ENCODE data around the gene GCNA. TPM values are rescaled to one million over a fixed set of nuclear protein-coding genes. Genes with fewer than 3 reads are reported as not detected.
"Not testable (repeated sequence)": the region's sequence is repeated elsewhere in the genome, so short reads cannot be mapped to it uniquely, and the experiment has no call there.

Gene GCNA
- polyA plus RNA-seq, 4 donors: 1.3 to 3.7 (median 2.6) TPM

GRCh38 chrX:71556036-71556435, 22.2 kb upstream of the GCNA start:
- DNase-seq (ENCODE audit: low read depth in 4 of 4, low spot score in 2 of 4): no peak

GRCh38 chrX:71558920-71559319, 19.3 kb upstream of the GCNA start:
- no peak for DNase-seq (ENCODE audit: low read depth in 4 of 4, low spot score in 2 of 4)

DNA sequence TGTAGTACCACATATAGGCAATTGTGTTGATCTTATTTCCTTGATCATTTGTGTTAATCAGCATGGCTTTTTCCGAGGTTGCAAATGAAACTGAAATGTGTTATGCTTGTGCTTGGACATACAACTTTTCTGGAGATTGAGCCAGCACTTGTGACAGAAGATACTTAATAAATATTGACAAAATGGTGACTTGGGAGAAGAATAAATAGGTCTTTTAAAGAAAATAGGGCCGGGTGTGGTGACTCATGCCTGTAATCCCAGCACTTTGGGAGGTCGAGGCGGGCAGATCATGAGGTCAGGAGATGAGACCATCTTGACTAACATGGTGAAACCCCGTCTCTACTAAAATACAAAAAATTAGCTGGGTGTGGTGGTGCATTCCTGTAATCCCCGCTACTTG, 18.5 kb upstream of the GCNA start:
- DNase-seq (ENCODE audit: low read depth in 4 of 4, low spot score in 2 of 4): not testable (repeated sequence)

DNA sequence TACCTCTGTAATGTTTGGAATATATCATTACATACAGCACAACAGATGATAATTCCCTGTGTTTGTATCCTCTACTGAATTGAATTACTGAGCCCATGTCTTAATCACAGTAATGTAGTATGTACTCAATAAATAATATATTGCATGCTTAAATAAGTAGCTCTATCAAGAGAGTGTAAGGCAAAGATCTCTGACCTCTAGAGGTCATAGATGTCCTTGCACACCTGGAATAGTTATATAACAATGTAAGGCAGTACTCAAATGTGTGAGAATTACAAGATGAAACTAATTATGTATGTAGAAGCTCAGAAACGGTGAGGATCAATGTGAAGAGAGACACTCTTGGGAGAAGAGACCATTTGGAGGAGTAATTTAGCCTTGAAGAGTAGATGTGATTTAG, 14.3 kb upstream of the GCNA start:
- no peak for DNase-seq (ENCODE audit: low read depth in 4 of 4, low spot score in 2 of 4)

GRCh38 chrX:71565474-71566041, 12.7 kb upstream of the GCNA start:
- DNase-seq (ENCODE audit: low read depth in 4 of 4, low spot score in 2 of 4): no peak

GRCh38 chrX:71571390-71571789, 6.8 kb upstream of the GCNA start:
- DNase-seq (ENCODE audit: low read depth in 4 of 4, low spot score in 2 of 4): not testable (repeated sequence)

GRCh38 chrX:71573590-71573989, 4.6 kb upstream of the GCNA start:
- no peak for DNase-seq (ENCODE audit: low read depth in 4 of 4, low spot score in 2 of 4)

GRCh38 chrX:71577682-71578081, 555 bp upstream of the GCNA start:
- DNase-seq (ENCODE audit: low read depth in 4 of 4, low spot score in 2 of 4): no peak

DNA sequence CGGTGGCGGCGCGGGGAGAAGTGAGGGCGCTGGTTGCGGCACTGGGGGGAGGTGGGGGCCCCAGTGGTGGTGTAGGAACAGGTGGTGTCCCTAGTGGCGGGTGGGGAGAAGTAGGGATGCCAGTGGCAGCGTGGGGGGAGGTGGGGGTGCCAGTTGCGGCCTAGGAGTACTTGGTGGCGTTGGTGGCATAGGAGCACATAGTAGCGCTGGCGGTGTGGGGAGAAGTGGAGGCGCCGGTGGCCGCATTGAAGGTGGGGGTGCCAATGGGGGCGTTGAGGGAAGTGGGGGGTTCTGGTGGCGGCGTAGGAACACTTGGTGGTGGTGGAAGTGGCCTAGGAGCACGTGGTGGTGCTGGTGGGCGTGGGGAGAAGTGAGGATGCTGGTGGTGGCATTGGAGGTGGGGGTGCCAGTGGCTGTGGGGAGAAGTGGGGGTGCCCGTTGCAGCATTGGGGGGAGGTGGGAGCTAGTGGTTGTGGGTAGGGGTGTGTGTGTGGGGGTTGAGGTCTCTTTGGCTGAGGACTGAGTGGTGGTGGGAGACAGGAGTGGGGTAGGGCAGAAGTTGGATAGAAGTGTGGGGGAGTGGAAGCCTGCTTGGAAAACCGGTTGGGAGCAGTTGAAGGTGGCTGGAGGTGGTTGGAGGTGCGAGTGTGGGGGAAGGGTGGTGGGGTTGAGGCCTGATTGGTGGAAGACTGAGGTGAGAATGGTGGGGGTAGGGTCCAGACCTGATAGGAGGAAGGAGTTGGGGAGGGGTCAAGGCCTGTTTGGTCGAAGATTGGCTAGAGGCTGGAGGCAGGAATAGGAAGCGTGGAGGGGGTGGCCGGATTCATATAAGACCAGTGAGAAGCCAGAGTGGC, 1.1 kb downstream of the GCNA start:
- DNase-seq (ENCODE audit: low read depth in 4 of 4, low spot score in 2 of 4): no peak

DNA sequence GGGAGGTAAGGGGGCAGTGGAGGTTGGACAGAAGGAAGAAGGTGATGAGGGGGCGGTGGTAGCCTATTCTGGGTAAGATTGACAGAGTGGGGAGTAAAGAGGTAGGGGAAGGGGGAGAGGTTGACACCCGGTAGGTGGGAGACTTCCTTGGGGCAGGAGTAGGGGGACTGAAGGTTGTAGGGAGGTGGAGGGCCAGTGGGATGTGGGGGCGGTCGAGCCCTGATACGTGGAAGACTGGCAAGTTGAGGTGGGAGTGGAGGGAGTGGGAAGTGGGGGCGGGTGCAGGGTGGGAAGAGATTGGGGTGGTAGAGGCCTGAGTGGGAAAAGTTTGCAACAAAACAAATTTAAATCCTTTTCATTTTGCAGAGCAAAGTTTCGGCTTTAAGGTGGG, 1.7 kb downstream of the GCNA start:
- no peak for DNase-seq (ENCODE audit: low read depth in 4 of 4, low spot score in 2 of 4)

GRCh38 chrX:71581210-71581609, 3.0 kb downstream of the GCNA start:
- DNase-seq (ENCODE audit: low read depth in 4 of 4, low spot score in 2 of 4): no peak

DNA sequence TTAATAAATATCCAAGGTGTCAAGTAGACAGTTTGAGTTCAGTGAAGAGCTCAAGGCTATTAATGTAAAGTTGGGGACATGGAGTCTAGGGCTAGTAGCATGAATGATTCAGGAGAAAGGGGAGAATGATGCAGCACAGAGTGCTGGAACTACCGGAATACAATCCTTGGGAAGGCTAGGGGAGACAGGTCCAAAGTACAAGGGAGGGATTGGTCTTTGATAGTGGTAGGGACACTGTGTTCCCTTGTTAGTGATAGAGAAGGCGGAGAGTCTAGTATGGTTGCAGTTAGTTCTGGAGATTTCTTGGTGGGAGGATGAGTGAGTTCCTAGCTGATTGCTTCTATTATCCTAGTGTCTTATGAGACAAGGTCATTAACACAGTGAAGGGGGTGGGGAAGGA, 8.7 kb downstream of the GCNA start:
- no peak for DNase-seq (ENCODE audit: low read depth in 4 of 4, low spot score in 2 of 4)

- not testable (repeated sequence) for DNase-seq (ENCODE audit: low read depth in 4 of 4, low spot score in 2 of 4)
These were observed 15.0 kb downstream of the GCNA start for GRCh38 chrX:71593210-71593609.

DNA sequence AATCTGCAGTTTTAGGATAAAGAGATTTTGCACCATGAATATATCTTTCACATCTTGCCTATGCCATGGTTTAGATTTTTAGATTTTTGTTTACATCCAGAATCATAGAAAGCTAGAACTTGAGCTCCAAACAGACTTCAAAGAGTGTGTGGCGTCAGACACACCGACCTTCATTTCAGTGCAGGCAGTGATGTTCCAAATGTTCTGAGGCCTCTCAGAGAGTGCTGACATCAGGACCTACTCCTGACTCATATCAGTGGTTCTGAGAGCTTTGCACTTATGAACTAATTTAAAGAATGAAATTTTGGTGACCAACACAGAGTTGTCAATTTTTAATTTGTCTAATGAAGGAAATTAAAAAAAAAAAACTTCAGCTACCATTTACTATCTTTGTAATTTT, 21.7 kb downstream of the GCNA start:
- no peak for DNase-seq (ENCODE audit: low read depth in 4 of 4, low spot score in 2 of 4)

- no peak for DNase-seq (ENCODE audit: low read depth in 4 of 4, low spot score in 2 of 4)
These were observed 25.4 kb downstream of the GCNA start for GRCh38 chrX:71603618-71604017.

- no peak for DNase-seq (ENCODE audit: low read depth in 4 of 4, low spot score in 2 of 4)
These were observed 25.9 kb downstream of the GCNA start for GRCh38 chrX:71604141-71604540.

DNA sequence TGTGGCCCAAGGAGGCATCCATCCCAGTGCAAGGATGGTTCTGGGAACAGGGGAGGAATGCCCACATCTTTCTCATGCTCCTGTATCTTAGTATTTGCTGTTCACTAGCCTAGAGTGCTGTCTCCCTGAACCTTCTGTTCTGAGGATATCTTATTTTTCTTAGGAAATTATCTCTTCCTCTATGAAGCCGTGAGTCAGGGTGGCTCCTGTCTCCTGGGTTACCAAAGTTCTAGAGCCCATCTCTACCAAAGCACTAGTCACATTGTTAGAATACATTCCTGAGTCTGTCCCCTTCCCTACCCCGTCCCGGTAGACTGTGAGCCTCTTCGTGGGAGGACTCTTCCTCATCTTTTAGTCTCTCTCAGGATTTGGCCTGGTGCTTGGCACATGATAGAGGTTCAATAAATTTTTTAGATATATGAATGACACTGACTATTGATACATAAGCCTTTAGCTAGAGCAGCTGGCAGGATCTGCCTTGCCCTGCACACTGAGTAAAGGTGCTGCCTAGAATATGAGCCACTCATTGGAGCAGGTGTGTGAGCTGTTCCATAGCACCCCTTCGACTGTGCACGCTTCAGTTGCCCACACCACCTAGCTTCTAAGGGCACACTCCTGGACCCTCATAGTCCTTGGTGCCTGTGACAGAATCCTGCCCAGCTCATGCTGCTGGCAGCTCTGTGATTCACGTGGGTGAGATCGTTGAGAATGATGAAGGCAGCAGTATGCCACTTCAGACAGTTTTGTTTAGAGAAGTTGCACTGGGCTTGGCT, 26.7 kb downstream of the GCNA start:
- no peak for DNase-seq (ENCODE audit: low read depth in 4 of 4, low spot score in 2 of 4)

DNA sequence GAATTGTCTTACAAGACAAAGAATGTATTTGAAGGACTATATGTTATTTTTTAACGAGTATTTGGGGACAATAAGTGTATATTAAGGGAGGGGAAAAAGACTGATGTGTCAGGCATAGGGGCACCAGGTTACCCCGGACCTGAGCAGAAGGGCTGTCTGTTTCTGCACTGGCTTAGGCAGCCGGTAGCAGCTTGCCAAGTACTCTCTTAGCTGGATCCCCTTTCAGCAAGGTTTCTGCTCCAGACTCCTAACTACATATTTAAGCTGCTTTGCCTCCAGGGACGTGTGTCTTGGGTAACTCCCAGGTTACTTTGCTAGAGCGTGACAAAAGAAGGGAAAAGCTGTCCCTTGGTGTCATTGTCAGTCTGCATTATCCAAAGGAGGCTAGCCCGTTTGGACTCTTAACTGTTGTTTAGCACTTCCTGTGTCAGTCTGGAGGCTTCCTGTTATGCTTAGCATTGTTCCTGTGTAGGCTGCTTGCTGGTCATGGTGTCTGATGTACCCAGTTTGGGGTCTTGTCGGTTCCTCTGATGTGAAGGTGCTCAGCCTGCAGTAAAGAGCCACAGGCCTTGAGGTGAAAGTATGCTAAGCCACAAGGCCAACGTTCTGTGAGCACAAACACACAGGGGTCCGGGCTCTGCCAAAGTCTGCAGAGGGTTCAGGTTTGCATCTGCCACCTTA, 28.4 kb downstream of the GCNA start:
- no peak for DNase-seq (ENCODE audit: low read depth in 4 of 4, low spot score in 2 of 4)

DNA sequence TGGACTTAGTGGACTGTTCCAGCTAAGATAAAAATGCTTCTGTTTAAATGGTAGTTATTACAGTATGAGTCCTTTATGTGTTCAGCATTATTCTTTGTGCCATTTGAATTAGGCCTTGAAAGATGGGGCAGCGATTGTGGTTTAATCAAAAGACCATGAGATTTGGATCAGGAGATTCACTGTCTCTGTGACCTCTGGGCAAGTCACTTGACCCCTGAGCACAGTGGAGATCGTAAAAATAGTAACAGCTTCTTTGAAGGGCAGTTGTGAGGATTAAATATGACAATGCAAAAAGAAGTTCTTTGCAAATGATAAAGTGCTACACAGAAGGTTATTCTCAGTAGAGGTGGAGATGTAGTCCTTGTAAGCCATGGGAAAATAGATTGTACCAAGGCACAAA, 29.3 kb downstream of the GCNA start:
- DNase-seq (ENCODE audit: low read depth in 4 of 4, low spot score in 2 of 4): no peak

GRCh38 chrX:71609095-71609750, 31.0 kb downstream of the GCNA start:
- no peak for DNase-seq (ENCODE audit: low read depth in 4 of 4, low spot score in 2 of 4)

GRCh38 chrX:71611736-71612135, 33.5 kb downstream of the GCNA start:
- DNase-seq (ENCODE audit: low read depth in 4 of 4, low spot score in 2 of 4): not testable (repeated sequence)

Measured in left renal cortex interstitium (tissue), 4 donors.